Measurements from ENCODE around the gene DDN.

DNA sequence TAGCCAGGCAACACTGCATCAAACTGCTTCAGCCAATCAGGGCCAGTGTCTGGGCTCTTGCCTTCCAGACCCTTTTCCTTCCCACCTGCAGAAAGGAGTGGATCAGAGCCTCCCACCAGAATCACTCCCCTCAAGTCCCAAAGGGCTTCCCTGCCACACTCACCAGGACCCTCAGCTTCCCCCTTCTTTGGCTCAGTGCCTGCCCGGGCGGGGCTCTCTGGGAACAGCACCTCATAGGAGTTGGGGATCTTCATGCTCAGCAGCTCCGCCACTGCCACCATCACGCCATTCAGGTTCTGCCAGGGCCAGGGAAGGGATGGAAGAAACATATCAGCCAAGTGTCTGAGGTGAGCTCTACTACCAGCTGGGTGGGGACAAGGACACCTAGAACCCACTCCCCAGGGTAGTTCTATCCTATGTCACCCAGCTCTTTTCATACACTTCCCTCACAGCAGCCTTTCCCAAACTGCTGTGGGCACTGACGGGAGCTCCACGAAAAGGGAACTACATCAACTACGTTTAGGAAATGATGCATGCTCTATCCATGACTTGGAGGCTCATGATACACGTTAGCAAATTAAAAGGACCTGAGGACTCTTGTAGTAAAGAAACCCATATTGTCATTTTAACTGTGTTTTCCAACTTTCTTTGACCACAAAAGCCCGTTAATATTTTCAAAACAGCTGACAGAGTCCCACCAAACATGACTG, 28.8 kb upstream of the DDN start:
- TF ChIP-seq CTCF (IDR thresholded peaks at IDR 0.05 in 2 of 3, conservative IDR thresholded peaks at IDR 0.05 in 1 of 3; ENCODE audit: insufficient read depth in 2 of 3, low read depth in 1 of 3, low read length in 3 of 3), result no peak
- TF ChIP-seq ATF3 (IDR thresholded peaks at IDR 0.05), result no peak
- no peak for TF ChIP-seq ATF3 (CRISPR knock-in tag; conservative IDR thresholded peaks at IDR 0.05)
- TF ChIP-seq ARID2 (IDR thresholded peaks at IDR 0.05), result no peak
- TF ChIP-seq U2AF1 (optimal IDR thresholded peaks at IDR 0.05; ENCODE audit: low read depth, low read length), result no peak
- TF ChIP-seq HDAC8 (tag; IDR thresholded peaks at IDR 0.05), result no peak
- TF ChIP-seq, protein P1, sequence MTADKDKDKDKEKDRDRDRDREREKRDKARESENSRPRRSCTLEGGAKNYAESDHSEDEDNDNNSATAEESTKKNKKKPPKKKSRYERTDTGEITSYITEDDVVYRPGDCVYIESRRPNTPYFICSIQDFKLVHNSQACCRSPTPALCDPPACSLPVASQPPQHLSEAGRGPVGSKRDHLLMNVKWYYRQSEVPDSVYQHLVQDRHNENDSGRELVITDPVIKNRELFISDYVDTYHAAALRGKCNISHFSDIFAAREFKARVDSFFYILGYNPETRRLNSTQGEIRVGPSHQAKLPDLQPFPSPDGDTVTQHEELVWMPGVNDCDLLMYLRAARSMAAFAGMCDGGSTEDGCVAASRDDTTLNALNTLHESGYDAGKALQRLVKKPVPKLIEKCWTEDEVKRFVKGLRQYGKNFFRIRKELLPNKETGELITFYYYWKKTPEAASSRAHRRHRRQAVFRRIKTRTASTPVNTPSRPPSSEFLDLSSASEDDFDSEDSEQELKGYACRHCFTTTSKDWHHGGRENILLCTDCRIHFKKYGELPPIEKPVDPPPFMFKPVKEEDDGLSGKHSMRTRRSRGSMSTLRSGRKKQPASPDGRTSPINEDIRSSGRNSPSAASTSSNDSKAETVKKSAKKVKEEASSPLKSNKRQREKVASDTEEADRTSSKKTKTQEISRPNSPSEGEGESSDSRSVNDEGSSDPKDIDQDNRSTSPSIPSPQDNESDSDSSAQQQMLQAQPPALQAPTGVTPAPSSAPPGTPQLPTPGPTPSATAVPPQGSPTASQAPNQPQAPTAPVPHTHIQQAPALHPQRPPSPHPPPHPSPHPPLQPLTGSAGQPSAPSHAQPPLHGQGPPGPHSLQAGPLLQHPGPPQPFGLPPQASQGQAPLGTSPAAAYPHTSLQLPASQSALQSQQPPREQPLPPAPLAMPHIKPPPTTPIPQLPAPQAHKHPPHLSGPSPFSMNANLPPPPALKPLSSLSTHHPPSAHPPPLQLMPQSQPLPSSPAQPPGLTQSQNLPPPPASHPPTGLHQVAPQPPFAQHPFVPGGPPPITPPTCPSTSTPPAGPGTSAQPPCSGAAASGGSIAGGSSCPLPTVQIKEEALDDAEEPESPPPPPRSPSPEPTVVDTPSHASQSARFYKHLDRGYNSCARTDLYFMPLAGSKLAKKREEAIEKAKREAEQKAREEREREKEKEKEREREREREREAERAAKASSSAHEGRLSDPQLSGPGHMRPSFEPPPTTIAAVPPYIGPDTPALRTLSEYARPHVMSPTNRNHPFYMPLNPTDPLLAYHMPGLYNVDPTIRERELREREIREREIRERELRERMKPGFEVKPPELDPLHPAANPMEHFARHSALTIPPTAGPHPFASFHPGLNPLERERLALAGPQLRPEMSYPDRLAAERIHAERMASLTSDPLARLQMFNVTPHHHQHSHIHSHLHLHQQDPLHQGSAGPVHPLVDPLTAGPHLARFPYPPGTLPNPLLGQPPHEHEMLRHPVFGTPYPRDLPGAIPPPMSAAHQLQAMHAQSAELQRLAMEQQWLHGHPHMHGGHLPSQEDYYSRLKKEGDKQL (CRISPR knock-in tag; IDR thresholded peaks at IDR 0.05; ENCODE audit: borderline replicate concordance), result no peak

All from K562 (cell line).